Right hindlimb (tissue), 1 donor: ENCODE results near the gene NBPF3.
"Not testable (repeated sequence)": the region's sequence is repeated elsewhere in the genome, so short reads cannot be mapped to it uniquely, and the experiment has no call there.

Source experiments
- DNase-seq: peaks from one replicate; pipeline ENCODE4 v3.0.0-alpha.2; 2018

NBPF3 gene

GRCh38 chr1:21496063-21496462 is 56.1 kb downstream of the NBPF3 start:
- DNase-seq: no peak

- no peak for DNase-seq
Measured at GRCh38 chr1:21496886-21497285, 56.9 kb downstream of the NBPF3 start.

- no peak for DNase-seq
Measured at GRCh38 chr1:21497466-21498061, 57.6 kb downstream of the NBPF3 start.

- DNase-seq: no peak
Measured at GRCh38 chr1:21499283-21499950, 59.5 kb downstream of the NBPF3 start.

- DNase-seq: no peak
Measured at GRCh38 chr1:21503706-21504377, 63.9 kb downstream of the NBPF3 start.

- DNase-seq: no peak
Measured at GRCh38 chr1:21506804-21507203, 66.9 kb downstream of the NBPF3 start.

- no peak for DNase-seq
Measured at GRCh38 chr1:21507511-21508270, 67.8 kb downstream of the NBPF3 start.

- DNase-seq: peak; percentile 73
Measured at GRCh38 chr1:21508580-21509350, 68.8 kb downstream of the NBPF3 start.

GRCh38 chr1:21509351-21510112 is 69.6 kb downstream of the NBPF3 start, which contains the start of gene ALPL:
Gene ALPL (plus strand): TSS chr1:21509423. CDS start chr1:21554082, 44,659 bp downstream.
- peak; percentile 28 for DNase-seq

- no peak for DNase-seq
Measured at GRCh38 chr1:21510113-21510493, 70.2 kb downstream of the NBPF3 start.

- DNase-seq: no peak
Measured at GRCh38 chr1:21510885-21511578, 71.1 kb downstream of the NBPF3 start.

GRCh38 chr1:21511579-21512522 is 71.9 kb downstream of the NBPF3 start:
- peak; percentile 78 for DNase-seq

GRCh38 chr1:21514245-21514644 is 74.3 kb downstream of the NBPF3 start:
- no peak for DNase-seq

GRCh38 chr1:21517161-21517589 is 77.2 kb downstream of the NBPF3 start:
- no peak for DNase-seq

GRCh38 chr1:21517660-21518480 is 77.9 kb downstream of the NBPF3 start:
- DNase-seq: no peak

- no peak for DNase-seq
Measured at GRCh38 chr1:21518774-21519455, 79.0 kb downstream of the NBPF3 start.

GRCh38 chr1:21519486-21520070 is 79.6 kb downstream of the NBPF3 start:
- not testable (repeated sequence) for DNase-seq
